BJ (cell line): ENCODE data around the gene NDUFV1. TPM values are rescaled to one million over a fixed set of nuclear protein-coding genes. Genes with fewer than 3 reads are reported as not detected.

Experiments
- CTCF ChIA-PET: fragments of 350-600 bp; formaldehyde crosslinking; extraction: SDS; loops from one replicate; lab custom pipeline; 2021; ENCODE audit warnings: antibody characterized with exemption, inconsistent platforms; lab: Yijun Ruan, JAX
- POLR2A ChIA-PET: fragments of 300-600 bp; sonication (Branson Sonifier 250); formaldehyde crosslinking; extraction: SDS; loops from one replicate; lab custom pipeline; 2021; ENCODE audit warnings: antibody characterized with exemption; lab: Charles Lee
- DNase-seq: peaks from one replicate; pipeline ENCODE4 v3.0.0-alpha.2; 2011; ENCODE audit warnings: low read depth
- H3K27me3 ChIP-seq: 2 replicates; pipeline ENCODE4 v1.6.0; 2011; ENCODE audit warnings: low read length; ENCODE audit not compliant: control insufficient read depth, insufficient read depth
- H3K36me3 ChIP-seq: 2 replicates; pipeline ENCODE4 v1.5.1; 2011; ENCODE audit warnings: low read length; ENCODE audit not compliant: control insufficient read depth, insufficient read depth
- H3K4me3 ChIP-seq: 2 replicates; pipeline ENCODE4 v1.5.1; 2011; ENCODE audit warnings: low read depth, mild to moderate bottlenecking, control low read depth, low read length
- polyA plus RNA-seq: library from polyadenylated mRNA; depleted of rRNA; stranded (reverse); fragments of >200 nt; gene quantifications from 2 replicates; pipeline ENCODE4 v1.2.3, GENCODE V29; 2011
- TF ChIP-seq, protein P1 (sequence below): IDR thresholded peaks from 2 replicates; pipeline ENCODE4 v1.5.1; 2011; ENCODE audit warnings: low read depth, mild to moderate bottlenecking, control low read depth, inconsistent platforms, low read length, moderate library complexity; ENCODE audit not compliant: insufficient read depth

NDUFV1 gene
- polyA plus RNA-seq, 1 experiment: 149 TPM

DNA sequence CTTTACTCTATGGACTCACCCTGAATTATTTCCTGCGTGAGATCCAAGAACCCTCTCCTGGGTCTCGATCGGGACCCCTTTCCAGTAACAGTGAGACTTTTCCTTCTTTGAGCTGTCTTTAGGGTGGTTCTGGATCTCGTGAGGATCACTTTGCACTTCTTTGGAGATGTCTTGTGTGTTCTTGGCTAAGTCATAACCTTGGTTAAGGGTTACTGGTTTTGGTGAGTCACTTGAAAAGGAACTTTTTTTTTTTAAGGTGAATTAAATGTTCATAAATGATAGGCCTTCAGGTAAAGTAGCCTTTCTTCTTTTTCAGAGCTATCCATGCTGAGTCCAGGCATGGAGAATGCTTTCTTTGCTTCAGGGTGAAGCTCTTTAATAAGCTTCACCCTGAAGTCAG lies 42.5 kb upstream of the NDUFV1 start:
- ChIA-PET POLR2A (interaction anchor here (0.5 kb wide), 1 partner anchor 19 kb away, joined by 6 read pairs; the partner anchor contains the start of gene GSTP1), CTCF (interaction anchor here (1.4 to 3.1 kb wide), 3 partner anchors 9 to 52 kb away, joined by 3 to 20 read pairs (median 4); no protein-coding TSS in a partner anchor)
- H3K27me3 ChIP-seq: no peaks in the 10 kb centered on the region; the same call in 1 of the 2 replicates
- no peaks in the 10 kb centered on the region for H3K36me3 ChIP-seq
- TF ChIP-seq, protein P1, sequence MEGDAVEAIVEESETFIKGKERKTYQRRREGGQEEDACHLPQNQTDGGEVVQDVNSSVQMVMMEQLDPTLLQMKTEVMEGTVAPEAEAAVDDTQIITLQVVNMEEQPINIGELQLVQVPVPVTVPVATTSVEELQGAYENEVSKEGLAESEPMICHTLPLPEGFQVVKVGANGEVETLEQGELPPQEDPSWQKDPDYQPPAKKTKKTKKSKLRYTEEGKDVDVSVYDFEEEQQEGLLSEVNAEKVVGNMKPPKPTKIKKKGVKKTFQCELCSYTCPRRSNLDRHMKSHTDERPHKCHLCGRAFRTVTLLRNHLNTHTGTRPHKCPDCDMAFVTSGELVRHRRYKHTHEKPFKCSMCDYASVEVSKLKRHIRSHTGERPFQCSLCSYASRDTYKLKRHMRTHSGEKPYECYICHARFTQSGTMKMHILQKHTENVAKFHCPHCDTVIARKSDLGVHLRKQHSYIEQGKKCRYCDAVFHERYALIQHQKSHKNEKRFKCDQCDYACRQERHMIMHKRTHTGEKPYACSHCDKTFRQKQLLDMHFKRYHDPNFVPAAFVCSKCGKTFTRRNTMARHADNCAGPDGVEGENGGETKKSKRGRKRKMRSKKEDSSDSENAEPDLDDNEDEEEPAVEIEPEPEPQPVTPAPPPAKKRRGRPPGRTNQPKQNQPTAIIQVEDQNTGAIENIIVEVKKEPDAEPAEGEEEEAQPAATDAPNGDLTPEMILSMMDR: no peak
- DNase-seq: no peak
- no peak overlapping the region for H3K4me3 ChIP-seq

DNA sequence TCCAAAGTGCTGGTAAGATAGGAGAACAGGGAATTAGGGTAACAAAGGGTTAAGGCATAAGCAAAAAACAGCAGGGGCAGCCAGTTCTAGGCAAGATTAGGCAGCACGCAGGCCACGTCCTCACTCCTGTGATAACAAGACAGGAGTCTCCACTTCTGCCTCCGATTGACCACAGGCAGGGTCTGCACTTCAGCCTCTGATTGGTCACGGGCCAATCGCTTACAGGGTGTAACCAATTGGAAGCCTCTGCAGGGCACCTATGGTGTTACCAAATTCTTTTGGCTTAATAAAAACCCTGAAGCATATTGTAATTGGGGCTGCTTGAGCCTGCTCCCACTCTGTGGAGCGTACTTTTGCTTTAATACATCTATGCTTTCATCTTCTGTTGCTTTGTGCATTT lies 35.3 kb upstream of the NDUFV1 start:
- POLR2A ChIA-PET: no interaction called here

DNA sequence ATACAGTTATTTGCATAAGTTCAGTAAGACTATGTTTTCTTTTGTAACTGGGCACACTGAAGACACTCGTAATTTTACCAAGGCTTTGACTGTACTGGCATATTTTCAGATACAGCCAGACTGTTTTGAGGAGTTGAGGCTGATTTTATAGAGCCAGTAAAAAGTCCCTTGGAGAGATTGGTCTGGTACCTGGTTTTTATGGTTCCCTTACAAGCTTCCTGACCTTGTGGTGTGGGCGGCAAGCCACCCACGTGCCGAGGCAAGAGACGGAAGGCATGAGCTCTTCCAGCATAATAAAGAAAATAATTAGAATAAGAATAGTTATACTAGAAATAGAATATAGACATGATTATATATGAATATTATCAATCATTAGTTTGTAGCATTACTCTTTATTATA lies 34.4 kb upstream of the NDUFV1 start:
- peaks cover 10% of the 10 kb centered on the region for H3K27me3 ChIP-seq
- POLR2A ChIA-PET: no interaction called here
- H3K36me3 ChIP-seq: no peaks in the 10 kb centered on the region
- no peak overlapping the region for H3K4me3 ChIP-seq
- CTCF ChIA-PET: interaction anchor here (0.8 to 4.5 kb wide), 12 partner anchors 9 to 112 kb away, joined by 3 to 50 read pairs (median 4); partner anchors contain the start of genes ACY3 and GSTP1
- DNase-seq: no peak
- TF ChIP-seq, protein P1: no peak

More for the DNA sequence above, 35.3 kb upstream of the NDUFV1 start:
- Histone ChIP-seq H3K27me3 (peaks cover 9% of the 10 kb centered on the region), H3K36me3 (no peaks in the 10 kb centered on the region), H3K4me3 (no peak overlapping the region)
- DNase-seq: no peak
- TF ChIP-seq, protein P1: no peak
- CTCF ChIA-PET: interaction anchor here (1.1 to 4.5 kb wide), 5 partner anchors 8 to 111 kb away, joined by 3 to 50 read pairs (median 15); partner anchors contain the start of gene GSTP1

DNA sequence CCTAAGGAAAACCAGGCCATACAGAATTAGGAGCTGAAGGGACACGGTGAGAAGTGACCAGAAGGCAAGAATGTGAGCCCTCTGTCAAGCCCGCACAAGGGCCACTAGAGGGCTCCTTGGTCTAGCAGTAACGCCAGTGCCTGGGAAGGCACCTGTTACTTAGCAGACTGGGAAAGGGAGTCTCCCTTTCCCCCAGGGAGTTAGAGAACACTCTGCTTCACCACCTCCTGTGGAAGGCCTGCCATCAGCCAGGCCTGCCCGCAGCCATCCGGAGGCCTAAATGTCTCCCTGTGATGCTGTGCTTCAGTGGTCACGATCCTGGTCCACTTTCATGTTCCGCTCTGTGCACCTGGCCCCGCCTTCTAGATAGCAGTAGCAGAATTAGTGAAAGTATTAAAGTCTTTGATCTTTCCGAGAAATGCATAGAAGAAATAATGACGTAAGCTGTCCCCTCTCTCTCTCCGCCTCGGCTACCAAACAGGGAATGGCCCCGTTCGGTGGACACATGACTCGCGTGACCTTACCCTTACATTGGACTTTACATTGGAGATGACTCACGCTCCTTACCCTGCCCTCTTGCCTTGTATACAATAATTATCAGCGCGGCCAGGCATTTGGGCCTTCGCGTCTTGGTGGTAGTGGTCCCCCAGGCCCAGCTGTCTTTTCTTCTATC lies 33.9 kb upstream of the NDUFV1 start:
- Histone ChIP-seq H3K36me3 (no peaks in the 10 kb centered on the region), H3K4me3 (no peak overlapping the region), H3K27me3 (peaks cover 12% of the 10 kb centered on the region)
- CTCF ChIA-PET: interaction anchor here (0.8 to 4.5 kb wide), 12 partner anchors 10 to 112 kb away, joined by 3 to 50 read pairs (median 4); partner anchors contain the start of genes ACY3 and GSTP1
- POLR2A ChIA-PET: no interaction called here
- no peak for DNase-seq
- TF ChIP-seq, protein P1: peak; percentile 79

DNA sequence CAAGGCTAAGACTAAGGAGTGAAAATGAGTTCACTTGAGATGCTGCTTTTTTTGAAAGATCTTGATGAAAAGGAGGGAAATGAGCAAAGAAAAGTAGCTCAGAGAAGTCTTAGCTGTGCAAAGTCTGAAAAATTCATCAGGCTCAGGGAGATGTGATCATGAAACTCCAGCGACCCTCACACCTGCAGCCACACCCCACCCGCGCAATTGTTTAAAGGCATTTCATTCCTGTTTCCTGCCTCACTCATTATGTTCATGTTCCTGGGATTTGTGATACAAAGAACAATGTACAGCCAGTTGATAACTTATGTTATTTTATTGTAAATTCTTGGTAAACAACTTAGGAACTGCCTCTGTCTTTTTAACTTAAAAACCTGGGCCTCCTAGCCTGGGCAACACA lies 31.8 kb upstream of the NDUFV1 start:
- CTCF ChIA-PET: interaction anchor here (3.5 to 4.5 kb wide), 2 partner anchors 9 to 12 kb away, joined by 20 to 50 read pairs; partner anchors contain the start of gene GSTP1
- H3K36me3 ChIP-seq: no peaks in the 10 kb centered on the region
- DNase-seq: no peak
- POLR2A ChIA-PET: no interaction called here
- TF ChIP-seq, protein P1: no peak
- no peak overlapping the region for H3K4me3 ChIP-seq
- H3K27me3 ChIP-seq: peaks cover 21% of the 10 kb centered on the region
